HG03175 (cell line): ENCODE data around the gene DNAH17.
"Not testable (repeated sequence)": the region's sequence is repeated elsewhere in the genome, so short reads cannot be mapped to it uniquely, and the experiment has no call there.

Experiments
- ATAC-seq: cut with Tn5 transposase; IDR thresholded peaks from one replicate; pipeline ENCODE4 v1.9.1; 2021; ENCODE audit warnings: mild to moderate bottlenecking, moderate library complexity; ENCODE audit not compliant: unreplicated experiment

DNAH17 gene

GRCh38 chr17:78524870-78525510 lies 52.2 kb downstream of the DNAH17 start:
- ATAC-seq, result no peak

DNA sequence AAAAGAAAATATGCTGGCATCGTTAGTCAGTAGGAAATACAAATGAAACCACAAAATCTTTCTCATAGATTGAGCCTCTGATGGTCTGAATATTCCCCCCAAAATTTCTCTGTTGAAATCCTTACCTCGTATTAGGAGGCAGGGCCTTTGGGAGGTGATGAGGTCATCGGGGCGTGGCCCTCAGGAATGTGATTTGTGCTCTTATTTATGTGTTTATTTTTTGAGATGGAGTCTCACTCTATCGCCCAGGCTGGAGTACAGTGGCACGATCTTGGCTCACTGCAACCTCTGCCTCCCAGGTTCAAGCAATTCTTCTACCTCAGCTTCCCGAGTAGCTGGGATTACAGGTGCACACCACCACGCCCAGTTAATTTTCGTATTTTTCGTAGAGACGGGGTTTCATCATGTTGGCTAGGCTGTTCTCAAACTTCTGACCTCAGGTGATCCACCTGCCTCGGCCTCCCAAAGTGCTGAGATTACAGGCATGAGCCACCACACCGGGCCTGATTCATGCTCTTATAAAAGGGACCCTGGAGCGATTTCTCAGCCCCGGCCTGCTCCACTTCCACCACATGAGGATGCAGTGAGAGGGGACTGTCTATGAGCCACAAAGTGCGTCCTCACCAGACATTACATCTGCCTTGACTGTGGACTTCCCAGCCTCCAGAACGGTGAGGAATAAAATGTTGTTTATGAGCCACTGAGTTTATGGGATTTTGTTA lies 53.1 kb downstream of the DNAH17 start:
- ATAC-seq, result no peak

DNA sequence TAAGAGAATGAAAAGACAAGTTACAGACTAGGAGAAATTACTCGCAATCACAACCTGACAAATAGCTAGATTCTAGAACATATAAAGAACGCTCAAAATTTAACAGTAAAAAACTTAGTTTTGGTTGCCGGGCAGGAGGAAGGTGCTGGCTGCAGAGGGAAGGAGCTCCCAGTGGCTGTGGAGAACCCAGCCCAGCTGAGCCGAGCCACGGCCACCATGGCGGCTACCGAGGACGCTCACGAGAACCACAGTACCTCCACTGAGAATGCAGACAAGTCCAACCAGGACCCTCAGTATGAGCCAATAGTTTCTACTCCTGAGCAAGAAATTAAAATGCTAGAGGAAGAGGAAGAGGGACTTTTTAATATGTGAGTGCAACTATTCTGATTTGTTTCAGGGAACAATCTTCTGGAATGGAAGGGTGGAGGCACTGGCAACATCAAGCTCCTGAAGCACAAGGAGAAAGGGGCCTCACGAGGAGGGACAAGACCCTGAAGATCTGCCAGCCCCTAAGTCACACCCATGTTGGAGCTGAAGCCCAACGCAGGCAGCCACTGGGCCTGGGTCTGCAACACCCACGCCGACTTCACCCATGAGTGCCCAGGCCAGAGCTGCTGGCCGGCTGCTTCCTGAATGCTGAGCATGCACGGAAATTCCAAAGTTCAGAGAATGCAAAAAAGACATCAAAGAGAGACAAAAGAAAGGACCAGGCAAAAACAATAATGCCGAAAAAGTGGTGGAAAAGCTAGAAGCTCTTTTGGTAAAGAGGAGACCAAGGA lies 55.0 kb downstream of the DNAH17 start:
- no peak for ATAC-seq

DNA sequence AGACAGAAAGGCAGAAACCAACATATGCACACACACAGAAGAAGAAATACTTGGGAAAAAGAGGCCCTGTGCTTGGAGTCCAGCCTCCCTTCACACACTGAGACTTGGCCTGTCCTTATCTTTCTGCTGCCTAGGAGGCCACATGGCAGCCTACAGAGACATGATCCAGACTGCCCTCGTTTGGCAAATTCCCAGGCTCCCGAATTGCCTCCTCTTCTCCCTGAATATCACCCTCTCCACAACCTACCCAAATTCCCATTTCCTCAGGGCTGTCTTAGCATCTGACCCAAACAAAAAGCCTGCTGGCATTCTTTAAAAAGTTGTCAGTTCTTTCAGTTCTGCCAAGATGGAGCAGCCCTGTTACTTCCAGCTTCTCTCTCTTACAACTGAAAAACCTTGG lies 59.8 kb downstream of the DNAH17 start:
- ATAC-seq, result no peak

- ATAC-seq, result no peak
Observed at GRCh38 chr17:78515480-78515879, 61.7 kb downstream of the DNAH17 start.

DNA sequence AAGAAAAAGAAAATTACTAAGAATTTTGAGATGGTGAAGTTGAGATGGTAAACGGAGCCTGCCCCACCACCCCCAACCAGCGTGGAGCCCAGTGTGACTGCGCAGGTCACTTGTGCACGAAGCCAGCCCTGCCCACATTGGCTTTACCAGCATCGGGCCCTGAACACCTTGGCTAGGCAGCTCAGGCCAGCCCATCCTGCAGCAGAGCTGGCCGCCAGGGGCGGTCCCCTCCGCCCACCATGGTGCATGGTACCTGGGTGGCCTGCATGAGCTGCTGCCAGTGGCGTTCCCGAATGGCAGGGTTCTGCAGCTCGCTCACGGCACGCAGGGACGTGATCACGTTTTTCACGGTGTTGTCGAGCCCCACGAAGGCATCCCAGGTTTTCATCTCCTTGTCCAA lies 62.7 kb downstream of the DNAH17 start:
- ATAC-seq, result no peak

DNA sequence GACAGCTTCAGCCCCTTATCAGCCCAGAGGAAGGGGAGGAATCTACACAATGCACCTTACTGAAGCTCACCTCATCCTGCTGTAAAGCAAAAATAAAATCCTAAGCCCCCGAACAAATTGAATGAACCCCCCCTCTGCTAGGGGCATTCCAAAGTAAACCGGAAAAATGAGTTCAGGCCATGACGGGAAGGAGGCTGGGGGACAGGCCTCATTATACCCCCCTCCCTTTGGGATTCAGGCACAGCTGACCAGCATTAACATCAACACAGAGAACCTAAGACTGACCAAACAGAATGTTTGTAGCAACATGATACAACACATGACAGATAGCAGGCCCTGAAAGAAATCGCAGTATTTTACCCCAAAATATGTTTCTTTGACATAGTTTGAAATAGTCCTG lies 64.2 kb downstream of the DNAH17 start:
- ATAC-seq, result no peak

- ATAC-seq, result no peak
Observed at GRCh38 chr17:78510141-78511075, 66.8 kb downstream of the DNAH17 start.

- ATAC-seq, result no peak
Observed at GRCh38 chr17:78507526-78507925, 69.7 kb downstream of the DNAH17 start.

DNA sequence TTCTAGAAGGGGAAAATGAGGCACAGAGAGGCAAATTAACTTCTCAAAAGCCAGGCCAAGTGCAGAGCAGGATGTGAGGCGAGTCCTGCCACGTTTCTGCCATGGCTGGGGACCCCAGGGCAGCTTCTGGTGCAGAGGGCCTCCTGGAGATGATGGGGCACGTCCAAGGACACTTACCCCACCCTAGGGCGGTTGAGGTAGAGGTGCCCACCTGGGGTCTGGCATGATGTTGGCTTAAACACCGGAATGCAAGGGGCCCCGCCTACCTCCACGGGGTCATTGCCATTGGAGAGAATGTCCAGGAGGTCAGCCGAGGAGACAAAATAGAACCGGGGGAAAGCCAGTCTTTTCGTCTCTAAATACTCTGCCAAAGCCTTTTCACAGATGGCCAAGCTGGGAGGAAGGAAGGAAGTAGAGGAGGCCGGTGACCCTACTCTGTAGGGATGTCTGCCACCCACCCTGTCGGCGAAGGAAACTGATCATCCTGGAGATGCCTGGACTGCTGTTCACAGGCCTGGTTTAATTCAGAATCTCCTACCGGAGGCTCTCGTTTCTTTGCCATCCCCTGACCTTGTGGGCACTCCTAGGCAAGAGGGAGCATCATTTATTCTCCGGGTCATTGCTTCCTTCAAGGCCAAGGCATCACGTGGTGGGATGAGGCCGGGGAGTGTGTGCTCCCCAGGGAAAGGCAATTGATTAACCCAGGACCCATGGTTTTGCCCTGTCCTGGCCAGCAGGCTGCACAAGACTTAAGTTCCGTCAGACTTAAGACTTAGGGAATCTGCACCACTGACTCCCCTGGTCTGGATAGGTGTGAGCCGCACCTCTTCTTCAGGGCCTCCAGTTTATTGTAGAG lies 70.5 kb downstream of the DNAH17 start:
- no peak for ATAC-seq

DNA sequence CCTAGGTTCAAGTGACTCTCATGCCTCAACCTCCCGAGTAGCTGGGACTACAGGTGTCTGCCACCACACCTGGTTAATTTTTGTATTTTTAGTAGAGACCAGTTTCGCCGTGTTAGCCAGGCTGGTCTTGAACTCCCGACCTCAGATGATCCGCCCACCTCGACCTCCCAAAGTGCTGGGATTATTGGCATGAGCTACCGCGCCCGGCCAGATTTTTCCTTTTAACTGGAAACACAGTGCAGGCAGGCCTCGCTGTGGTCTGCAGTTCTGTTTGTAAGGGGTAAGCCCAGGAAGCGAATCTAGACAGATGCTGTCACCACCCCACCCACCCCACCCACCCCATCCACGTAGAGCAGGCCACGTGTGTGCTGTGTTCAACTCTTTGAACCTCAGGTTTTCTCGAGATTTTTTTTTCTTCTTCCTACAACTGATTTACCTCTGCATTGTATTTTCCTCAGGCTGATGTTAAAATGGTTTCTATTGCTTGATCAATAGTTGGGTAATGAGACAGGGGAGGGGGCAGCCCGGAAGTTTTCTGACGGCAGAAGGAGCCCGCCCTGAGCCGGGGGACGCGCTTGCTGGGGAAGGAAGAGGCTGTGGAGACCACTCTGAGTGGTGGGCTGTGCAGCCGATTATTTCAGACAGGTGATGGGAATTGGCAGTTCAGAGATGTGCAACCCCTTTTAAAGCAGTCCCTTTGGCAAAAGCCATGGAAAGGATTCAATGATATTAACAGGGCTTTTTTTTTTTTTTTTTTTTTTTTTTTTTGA lies 72.9 kb downstream of the DNAH17 start:
- no peak for ATAC-seq

DNA sequence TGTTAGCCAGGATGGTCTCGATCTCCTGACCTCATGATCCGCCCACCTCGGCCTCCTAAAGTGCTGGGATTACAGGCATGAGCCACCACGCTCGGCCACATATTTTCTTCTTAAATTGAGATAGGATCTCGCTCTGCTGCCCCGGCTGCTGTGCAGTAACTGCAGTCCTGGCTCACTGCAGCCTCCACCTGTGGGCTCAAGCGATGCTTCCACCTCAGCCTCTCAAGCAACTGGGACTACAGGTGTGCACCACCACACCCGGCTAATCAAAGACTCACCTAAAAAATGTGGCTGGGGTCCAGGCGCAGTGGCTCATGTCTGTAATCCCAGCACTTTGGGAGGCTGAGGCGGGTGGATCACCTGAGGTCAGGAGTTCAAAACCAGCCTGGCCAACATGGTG lies 73.8 kb downstream of the DNAH17 start:
- ATAC-seq, result not testable (repeated sequence)

DNA sequence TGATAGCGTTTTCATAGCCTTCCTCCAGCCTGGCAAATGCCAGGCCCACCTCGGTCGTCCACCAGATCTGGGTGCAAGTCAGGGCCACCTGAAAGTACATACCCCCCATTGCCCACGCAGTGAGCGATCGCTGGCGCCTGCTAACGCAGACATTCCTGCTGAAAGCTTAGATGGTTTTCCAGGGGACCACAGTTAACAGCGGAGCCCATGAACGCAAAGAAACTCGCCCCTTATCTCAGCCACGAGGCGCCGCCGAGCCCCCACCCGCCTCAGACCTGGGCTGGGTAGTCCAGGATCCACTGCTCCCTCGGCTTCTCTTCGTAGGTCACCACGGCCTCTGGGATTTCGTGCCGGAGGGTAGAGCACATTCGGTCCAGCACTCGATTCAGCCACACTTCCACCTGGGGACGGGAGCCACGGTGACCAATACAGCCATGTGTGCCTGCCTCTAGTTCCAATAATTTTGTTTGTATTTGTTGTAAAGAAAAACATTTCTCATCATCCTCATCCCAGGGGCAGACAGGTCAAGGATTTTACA lies 74.5 kb downstream of the DNAH17 start:
- no peak for ATAC-seq

GRCh38 chr17:78501241-78502036 lies 75.8 kb downstream of the DNAH17 start:
- ATAC-seq, result no peak

DNA sequence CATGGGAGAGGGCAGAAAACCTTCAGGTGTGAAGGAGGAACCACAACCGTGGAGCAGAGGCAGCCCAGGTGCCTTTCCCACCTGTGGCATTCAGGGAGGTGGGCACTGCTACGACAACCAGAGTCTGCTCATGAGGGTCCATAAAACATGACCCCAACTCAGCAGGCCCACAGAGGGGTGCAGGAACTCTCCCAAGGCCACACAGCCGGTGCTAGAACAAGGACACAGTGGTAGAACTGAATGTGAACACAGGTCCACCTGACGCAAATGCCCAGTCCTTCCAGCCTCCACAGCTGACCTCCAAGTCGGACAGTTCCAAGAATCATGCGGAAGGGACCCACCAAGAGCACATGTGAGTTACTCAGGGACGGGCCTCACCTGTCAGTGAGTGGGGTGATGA lies 76.4 kb downstream of the DNAH17 start:
- ATAC-seq, result no peak

DNA sequence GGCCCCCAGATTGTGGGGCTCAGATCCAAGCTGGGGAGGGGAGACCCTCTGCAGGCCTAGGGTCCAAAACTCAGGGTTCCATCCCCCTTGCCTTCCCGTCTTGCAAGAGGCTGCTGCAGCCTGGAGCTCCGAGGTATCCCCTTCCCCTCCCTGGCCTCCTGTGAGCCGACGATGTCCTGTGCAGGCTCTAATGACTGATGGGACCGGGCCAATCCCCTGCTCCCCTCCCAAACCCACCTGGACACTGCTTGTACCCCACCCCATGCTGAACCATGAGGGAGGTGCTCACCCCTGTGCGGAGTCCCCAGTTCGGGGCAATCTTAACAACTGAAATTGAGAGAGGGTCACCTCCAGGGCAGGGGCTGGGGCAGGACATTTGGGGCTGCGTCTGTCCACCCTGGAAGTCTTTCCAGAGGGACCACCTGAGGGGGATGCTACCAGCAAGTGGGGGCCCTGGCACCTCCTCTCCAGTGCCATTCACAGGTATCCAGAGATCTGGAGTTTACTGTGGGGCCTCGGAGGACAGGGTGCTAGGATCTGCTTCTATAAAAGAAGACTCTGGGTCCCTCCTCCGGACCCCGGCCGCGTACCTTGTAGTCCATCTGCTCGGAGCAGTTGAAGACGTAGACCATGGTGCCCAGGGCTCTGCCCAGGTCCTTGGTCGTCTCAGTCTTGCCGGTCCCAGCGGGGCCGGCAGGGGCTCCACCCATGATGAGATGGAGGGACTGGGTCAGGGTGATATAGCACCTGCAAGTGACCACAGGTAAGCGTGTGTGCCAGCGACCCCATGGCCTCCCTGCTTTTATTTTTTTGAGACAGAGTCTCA lies 77.3 kb downstream of the DNAH17 start:
- ATAC-seq, result no peak

GRCh38 chr17:78498848-78499247 lies 78.3 kb downstream of the DNAH17 start:
- ATAC-seq, result no peak
